Measurements from ENCODE around the gene MMRN2. TPM values are rescaled to one million over a fixed set of nuclear protein-coding genes. Genes with fewer than 3 reads are reported as not detected.
A peak's percentile ranks its signal among the peaks of the same experiment; 100 is the strongest.

The MMRN2 gene
- total RNA-seq, 1 experiment from 2014 or later = 2.4 TPM

DNA sequence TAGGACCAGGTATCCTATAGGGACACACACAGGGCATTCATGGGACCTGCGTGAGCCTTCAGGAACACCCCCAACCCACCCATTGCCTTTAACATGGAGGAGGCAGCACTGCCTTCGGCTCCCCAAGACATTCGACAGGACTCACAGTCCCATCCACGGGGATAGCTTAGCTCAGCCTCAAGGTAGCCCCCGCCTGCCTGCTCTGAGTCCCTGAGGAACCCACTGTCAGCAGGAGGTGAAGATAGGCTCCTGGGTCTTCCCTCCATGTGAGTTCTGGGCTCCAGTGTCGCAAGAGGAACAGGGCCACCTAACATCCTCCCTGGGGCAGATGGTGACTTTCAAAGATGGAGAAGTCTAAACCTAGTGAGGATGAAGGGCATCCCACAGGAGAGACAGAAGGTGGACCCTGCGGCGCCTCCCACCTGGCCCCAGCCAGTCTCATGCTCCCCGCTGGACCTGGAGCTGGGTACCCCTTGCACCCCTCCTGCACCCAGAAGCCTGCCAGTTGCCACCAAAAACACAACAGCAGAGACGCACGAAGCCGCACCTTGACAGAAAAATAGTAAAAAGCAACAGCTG is 6.0 kb upstream of the MMRN2 start:
- no peak for ATAC-seq
- H3K27ac Mint-ChIP-seq = no peak overlapping the region
- no peak for TF ChIP-seq HMGA2 (CRISPR knock-in tag; IDR thresholded peaks at IDR 0.05)
- no peak for TF ChIP-seq CREB1 (CRISPR knock-in tag; IDR thresholded peaks at IDR 0.05)
- TF ChIP-seq, protein P1, sequence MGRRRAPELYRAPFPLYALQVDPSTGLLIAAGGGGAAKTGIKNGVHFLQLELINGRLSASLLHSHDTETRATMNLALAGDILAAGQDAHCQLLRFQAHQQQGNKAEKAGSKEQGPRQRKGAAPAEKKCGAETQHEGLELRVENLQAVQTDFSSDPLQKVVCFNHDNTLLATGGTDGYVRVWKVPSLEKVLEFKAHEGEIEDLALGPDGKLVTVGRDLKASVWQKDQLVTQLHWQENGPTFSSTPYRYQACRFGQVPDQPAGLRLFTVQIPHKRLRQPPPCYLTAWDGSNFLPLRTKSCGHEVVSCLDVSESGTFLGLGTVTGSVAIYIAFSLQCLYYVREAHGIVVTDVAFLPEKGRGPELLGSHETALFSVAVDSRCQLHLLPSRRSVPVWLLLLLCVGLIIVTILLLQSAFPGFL (CRISPR knock-in tag; IDR thresholded peaks at IDR 0.05; ENCODE audit: borderline replicate concordance) = no peak
- TF ChIP-seq, protein P2, sequence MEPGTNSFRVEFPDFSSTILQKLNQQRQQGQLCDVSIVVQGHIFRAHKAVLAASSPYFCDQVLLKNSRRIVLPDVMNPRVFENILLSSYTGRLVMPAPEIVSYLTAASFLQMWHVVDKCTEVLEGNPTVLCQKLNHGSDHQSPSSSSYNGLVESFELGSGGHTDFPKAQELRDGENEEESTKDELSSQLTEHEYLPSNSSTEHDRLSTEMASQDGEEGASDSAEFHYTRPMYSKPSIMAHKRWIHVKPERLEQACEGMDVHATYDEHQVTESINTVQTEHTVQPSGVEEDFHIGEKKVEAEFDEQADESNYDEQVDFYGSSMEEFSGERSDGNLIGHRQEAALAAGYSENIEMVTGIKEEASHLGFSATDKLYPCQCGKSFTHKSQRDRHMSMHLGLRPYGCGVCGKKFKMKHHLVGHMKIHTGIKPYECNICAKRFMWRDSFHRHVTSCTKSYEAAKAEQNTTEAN (CRISPR knock-in tag; IDR thresholded peaks at IDR 0.05) = no peak
- TF ChIP-seq, protein P3, sequence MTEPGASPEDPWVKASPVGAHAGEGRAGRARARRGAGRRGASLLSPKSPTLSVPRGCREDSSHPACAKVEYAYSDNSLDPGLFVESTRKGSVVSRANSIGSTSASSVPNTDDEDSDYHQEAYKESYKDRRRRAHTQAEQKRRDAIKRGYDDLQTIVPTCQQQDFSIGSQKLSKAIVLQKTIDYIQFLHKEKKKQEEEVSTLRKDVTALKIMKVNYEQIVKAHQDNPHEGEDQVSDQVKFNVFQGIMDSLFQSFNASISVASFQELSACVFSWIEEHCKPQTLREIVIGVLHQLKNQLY (CRISPR knock-in tag; IDR thresholded peaks at IDR 0.05) = no peak
- TF ChIP-seq MXD4 (CRISPR knock-in tag; IDR thresholded peaks at IDR 0.05; ENCODE audit: borderline replicate concordance) = no peak
- TF ChIP-seq GRHL2 (CRISPR knock-in tag; IDR thresholded peaks at IDR 0.05; ENCODE audit: insufficient replicate concordance, severe bottlenecking) = no peak
- no peak for TF ChIP-seq RELA (CRISPR knock-in tag; IDR thresholded peaks at IDR 0.05; ENCODE audit: borderline replicate concordance)
- H3K9me3 Mint-ChIP-seq = no peaks in the 10 kb centered on the region
- H3K4me1 Mint-ChIP-seq = peaks cover 34% of the 10 kb centered on the region
- no peaks in the 10 kb centered on the region for H3K36me3 Mint-ChIP-seq
- peaks cover 17% of the 10 kb centered on the region for H3K27me3 Mint-ChIP-seq (ENCODE audit: low read depth)
- H3K4me3 Mint-ChIP-seq = no peak overlapping the region
- POLR2A ChIA-PET = interaction anchor here (0.6 kb wide), 1 partner anchor 24 kb away, joined by 3 read pairs; no protein-coding TSS in a partner anchor
- CTCF ChIA-PET = interaction anchor here (0.6 to 13.7 kb wide), 3 partner anchors 8 to 128 kb away, joined by 3 to 462 read pairs (median 3); no protein-coding TSS in a partner anchor
- DNase-seq (ENCODE audit: low spot score) = peak; percentile 3

DNA sequence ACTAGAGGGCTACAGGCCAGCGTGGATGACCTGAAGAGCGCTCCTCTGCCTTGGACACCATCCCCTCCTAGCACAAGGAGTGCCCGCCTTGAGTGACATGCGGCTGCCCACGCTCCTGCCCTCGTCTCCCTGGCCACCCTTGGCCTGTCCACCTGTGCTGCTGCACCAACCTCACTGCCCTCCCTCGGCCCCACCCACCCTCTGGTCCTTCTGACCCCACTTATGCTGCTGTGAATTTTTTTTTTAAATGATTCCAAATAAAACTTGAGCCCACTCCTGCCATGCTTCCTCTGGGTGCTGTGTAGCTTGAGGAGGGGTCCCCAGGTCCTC is 5.5 kb upstream of the MMRN2 start:
- peaks cover 12% of the 10 kb centered on the region for H3K27me3 Mint-ChIP-seq (ENCODE audit: low read depth)
- H3K4me3 Mint-ChIP-seq = no peak overlapping the region
- ChIA-PET POLR2A (no interaction called here), CTCF (interaction anchor here (13.7 kb wide), 1 partner anchor 20 kb away, joined by 462 read pairs; no protein-coding TSS in a partner anchor)
- H3K36me3 Mint-ChIP-seq = no peaks in the 10 kb centered on the region
- ATAC-seq (no peak), DNase-seq (ENCODE audit: low spot score) (no peak)
- H3K27ac Mint-ChIP-seq = no peak overlapping the region
- H3K9me3 Mint-ChIP-seq = no peaks in the 10 kb centered on the region
- no peak for TF ChIP-seq ZBTB21 (CRISPR knock-in tag; IDR thresholded peaks at IDR 0.05; ENCODE audit: borderline replicate concordance)
- TF ChIP-seq JAZF1 (CRISPR knock-in tag; IDR thresholded peaks at IDR 0.05) = no peak
- TF ChIP-seq, protein P4, sequence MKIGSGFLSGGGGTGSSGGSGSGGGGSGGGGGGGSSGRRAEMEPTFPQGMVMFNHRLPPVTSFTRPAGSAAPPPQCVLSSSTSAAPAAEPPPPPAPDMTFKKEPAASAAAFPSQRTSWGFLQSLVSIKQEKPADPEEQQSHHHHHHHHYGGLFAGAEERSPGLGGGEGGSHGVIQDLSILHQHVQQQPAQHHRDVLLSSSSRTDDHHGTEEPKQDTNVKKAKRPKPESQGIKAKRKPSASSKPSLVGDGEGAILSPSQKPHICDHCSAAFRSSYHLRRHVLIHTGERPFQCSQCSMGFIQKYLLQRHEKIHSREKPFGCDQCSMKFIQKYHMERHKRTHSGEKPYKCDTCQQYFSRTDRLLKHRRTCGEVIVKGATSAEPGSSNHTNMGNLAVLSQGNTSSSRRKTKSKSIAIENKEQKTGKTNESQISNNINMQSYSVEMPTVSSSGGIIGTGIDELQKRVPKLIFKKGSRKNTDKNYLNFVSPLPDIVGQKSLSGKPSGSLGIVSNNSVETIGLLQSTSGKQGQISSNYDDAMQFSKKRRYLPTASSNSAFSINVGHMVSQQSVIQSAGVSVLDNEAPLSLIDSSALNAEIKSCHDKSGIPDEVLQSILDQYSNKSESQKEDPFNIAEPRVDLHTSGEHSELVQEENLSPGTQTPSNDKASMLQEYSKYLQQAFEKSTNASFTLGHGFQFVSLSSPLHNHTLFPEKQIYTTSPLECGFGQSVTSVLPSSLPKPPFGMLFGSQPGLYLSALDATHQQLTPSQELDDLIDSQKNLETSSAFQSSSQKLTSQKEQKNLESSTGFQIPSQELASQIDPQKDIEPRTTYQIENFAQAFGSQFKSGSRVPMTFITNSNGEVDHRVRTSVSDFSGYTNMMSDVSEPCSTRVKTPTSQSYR (CRISPR knock-in tag; IDR thresholded peaks at IDR 0.05) = no peak
- TF ChIP-seq, protein P5, sequence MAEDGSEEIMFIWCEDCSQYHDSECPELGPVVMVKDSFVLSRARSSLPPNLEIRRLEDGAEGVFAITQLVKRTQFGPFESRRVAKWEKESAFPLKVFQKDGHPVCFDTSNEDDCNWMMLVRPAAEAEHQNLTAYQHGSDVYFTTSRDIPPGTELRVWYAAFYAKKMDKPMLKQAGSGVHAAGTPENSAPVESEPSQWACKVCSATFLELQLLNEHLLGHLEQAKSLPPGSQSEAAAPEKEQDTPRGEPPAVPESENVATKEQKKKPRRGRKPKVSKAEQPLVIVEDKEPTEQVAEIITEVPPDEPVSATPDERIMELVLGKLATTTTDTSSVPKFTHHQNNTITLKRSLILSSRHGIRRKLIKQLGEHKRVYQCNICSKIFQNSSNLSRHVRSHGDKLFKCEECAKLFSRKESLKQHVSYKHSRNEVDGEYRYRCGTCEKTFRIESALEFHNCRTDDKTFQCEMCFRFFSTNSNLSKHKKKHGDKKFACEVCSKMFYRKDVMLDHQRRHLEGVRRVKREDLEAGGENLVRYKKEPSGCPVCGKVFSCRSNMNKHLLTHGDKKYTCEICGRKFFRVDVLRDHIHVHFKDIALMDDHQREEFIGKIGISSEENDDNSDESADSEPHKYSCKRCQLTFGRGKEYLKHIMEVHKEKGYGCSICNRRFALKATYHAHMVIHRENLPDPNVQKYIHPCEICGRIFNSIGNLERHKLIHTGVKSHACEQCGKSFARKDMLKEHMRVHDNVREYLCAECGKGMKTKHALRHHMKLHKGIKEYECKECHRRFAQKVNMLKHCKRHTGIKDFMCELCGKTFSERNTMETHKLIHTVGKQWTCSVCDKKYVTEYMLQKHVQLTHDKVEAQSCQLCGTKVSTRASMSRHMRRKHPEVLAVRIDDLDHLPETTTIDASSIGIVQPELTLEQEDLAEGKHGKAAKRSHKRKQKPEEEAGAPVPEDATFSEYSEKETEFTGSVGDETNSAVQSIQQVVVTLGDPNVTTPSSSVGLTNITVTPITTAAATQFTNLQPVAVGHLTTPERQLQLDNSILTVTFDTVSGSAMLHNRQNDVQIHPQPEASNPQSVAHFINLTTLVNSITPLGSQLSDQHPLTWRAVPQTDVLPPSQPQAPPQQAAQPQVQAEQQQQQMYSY (CRISPR knock-in tag; IDR thresholded peaks at IDR 0.05) = no peak
- no peak for TF ChIP-seq TEAD1 (CRISPR knock-in tag; IDR thresholded peaks at IDR 0.05)
- no peak for TF ChIP-seq TEAD4 (CRISPR knock-in tag; IDR thresholded peaks at IDR 0.05)
- peaks cover 35% of the 10 kb centered on the region for H3K4me1 Mint-ChIP-seq
